GM18870 (cell line): Measurements from ENCODE around the gene ESM1.

Source experiments
- ATAC-seq: cut with Tn5 transposase; IDR thresholded peaks from one replicate; pipeline ENCODE4 v1.9.1; 2021; ENCODE audit warnings: moderate library complexity; ENCODE audit not compliant: unreplicated experiment

The ESM1 gene

GRCh38 chr5:54986269-54986654, 869 bp upstream of the ESM1 start:
- no peak for ATAC-seq

- ATAC-seq = no peak
These were observed 3.5 kb downstream of the ESM1 start for GRCh38 chr5:54981928-54982327.

GRCh38 chr5:54975701-54976100, 9.7 kb downstream of the ESM1 start:
- no peak for ATAC-seq

GRCh38 chr5:54969856-54970828, 15.3 kb downstream of the ESM1 start:
- no peak for ATAC-seq

- no peak for ATAC-seq
These were observed 16.2 kb downstream of the ESM1 start for GRCh38 chr5:54969242-54969641.

- ATAC-seq = no peak
These were observed 19.6 kb downstream of the ESM1 start for GRCh38 chr5:54965806-54966205.

GRCh38 chr5:54964405-54964804, 21.0 kb downstream of the ESM1 start:
- ATAC-seq = no peak

GRCh38 chr5:54959673-54960418, 25.5 kb downstream of the ESM1 start:
- ATAC-seq = no peak

GRCh38 chr5:54956922-54957321, 28.5 kb downstream of the ESM1 start:
- no peak for ATAC-seq

GRCh38 chr5:54947187-54947586, 38.2 kb downstream of the ESM1 start:
- ATAC-seq = no peak

- no peak for ATAC-seq
These were observed 39.0 kb downstream of the ESM1 start for GRCh38 chr5:54946306-54946819.

- no peak for ATAC-seq
These were observed 41.0 kb downstream of the ESM1 start for GRCh38 chr5:54944364-54944763.

GRCh38 chr5:54942064-54942778, 43.2 kb downstream of the ESM1 start:
- no peak for ATAC-seq

- no peak for ATAC-seq
These were observed 49.2 kb downstream of the ESM1 start for GRCh38 chr5:54936201-54936600.

- ATAC-seq = no peak
These were observed 52.6 kb downstream of the ESM1 start for GRCh38 chr5:54932789-54933188.

- ATAC-seq = no peak
These were observed 54.7 kb downstream of the ESM1 start for GRCh38 chr5:54930736-54931135.
